ENCODE results near the gene CAPN15.

CAPN15 gene

DNA sequence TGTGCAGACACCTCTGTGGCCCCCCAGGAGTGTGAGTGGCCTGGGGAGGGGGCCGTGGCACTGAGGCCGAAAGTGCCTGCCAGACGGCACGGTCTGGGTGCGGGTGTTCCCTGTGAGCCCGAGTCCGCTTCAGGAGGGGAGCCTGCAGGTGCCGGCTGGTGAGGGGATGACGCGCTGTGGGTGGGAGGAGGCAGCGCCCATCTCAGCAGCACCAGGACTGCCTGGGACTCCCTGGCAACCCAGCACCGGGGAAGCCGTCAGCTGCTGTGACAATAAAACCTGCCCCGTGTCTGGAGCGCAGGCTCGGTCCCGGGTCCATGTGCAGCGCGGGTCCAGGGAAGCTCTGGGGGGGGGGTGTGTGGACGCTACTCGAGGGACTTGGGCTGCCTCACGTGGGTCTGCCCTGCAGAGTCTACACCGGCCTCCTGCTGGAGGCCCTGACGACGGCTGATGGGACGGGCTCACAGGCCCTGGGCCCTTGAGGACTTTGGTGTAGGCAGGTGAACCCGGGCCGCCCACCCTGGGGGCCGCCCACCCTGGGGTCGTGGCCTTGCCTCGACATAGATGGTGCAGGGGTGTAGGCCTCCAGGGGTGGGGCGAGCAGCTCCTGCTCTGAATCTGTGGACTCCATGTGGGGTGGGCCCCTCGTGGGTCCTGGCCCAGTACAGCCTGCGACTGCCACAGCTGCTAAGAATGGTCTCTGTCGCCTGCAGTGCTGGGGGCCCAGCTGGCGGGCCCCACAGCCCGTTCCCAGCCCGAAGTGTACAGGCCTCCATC is 56.5 kb downstream of the CAPN15 start:
- no peak for TF ChIP-seq POLR2A (IDR thresholded peaks at IDR 0.05; ENCODE audit: low read depth, low read length)
- FAIRE-seq (no peak), DNase-seq (ENCODE audit: insufficient read length, low spot score) (no peak)

DNA sequence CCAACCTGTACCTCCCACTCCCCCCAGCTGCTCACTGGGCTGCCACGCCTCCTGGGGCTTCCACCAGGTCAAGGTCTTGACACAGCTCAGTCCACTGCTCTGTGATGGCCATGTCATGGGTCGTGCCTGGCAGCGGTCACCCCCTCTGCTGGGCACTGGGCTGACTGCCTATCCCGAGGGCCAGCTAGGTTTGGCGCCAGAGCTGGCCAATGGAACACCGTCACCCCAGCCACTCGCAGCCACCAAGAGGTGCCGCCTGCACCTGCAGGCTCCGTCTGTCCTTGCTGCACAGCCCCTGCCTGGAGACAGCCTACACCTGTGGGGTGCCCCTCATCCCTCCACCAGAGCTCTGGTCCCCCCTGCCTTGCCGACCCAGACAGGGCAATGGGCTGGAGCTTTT is 57.8 kb downstream of the CAPN15 start:
- no peak for TF ChIP-seq POLR2A (IDR thresholded peaks at IDR 0.05; ENCODE audit: low read depth, low read length)
- FAIRE-seq (no peak), DNase-seq (ENCODE audit: insufficient read length, low spot score) (no peak)

DNA sequence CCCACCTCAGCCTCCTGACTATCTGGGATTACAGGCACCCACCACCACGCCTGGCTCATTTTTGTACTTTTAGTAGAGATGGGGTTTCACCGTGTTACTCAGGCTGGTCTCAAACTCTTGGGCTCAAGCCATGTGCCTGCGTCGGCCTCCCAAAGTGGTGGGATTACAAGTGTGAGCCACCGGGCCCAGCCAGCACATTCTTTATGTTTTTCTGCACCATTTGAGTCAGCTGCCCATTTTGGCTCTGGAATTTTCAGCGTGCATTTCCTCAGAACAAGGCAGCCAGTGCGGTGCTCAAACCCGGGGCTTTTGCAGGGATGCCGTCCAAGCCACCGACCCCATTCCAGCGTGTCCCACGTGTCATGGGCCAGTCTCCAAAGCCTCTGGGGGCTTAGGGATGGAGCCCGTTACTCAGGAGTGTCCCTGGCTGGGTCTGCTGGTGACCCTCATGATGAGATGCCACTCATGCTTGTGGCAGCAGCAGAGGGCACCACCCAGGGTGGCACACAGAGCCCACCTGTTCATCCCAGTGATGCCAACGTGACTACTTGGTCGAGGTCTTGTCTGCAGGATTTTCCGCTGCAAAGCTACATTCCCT is 58.6 kb downstream of the CAPN15 start:
- no peak for DNase-seq (ENCODE audit: insufficient read length, low spot score)
- peak; percentile 17; the same call in 1 of the 2 replicates for TF ChIP-seq POLR2A (IDR thresholded peaks at IDR 0.05; ENCODE audit: low read depth, low read length)
- no peak for FAIRE-seq

DNA sequence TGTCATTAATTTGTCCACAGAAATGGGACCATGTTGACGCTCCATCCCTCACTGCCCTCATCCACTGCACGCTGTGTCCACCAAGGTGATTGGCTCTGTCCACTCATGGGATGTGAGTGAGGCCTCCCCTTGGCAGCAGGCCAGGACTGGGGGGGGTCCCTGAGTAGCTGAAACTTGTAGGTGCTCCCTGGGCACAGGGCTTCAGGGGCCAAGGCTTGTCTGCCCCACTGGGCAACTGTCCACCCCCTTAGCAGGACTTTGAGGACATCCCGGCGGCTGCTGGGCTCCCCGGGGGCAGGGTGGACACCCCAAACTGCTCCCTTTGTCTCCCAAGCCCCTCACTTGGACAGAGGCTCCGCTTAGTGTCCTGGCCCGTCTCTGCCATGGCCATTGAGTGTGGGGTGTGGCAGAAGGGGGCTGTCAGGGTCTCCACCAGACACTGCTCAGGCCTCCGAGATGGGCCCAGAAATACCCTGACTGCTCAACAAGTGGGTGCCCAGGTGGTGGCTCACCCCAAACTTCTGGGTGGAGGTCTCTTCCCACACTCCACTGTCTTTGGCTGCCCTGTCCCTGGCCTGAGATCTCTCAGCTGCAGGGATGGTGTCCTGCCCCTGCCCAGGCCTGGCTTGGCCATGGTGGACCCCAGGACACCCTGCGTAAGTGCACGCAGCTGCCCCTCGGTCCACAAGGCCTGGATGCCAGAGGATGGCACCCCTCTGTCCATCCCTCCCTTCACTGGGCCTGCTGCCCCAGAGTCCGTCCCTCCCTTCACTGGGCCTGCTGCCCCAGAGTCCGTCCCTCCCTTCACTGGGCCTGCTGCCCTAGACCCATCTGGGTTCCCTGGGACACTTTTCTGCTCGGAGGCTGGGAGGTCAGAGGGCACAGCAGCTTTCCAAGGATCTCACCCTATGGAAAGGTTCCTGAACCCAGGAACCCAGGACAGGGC is 59.4 kb downstream of the CAPN15 start:
- TF ChIP-seq POLR2A (IDR thresholded peaks at IDR 0.05; ENCODE audit: low read depth, low read length), result peak; percentile 29; the same call in 1 of the 2 replicates
- no peak for FAIRE-seq
- no peak for DNase-seq (ENCODE audit: insufficient read length, low spot score)

DNA sequence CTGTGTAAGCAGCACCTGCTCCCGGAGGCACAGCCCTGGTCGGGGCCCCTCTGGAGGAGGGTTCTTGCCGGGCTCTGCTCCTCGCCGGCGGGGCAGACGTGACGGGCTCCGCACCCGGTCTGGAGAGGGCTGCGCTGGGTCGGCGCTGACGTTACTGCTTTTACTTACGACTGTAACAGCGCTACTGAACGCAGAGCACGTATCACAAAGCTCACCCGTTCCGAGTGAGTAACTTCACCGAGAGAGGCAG is 61.1 kb downstream of the CAPN15 start:
- TF ChIP-seq POLR2A (IDR thresholded peaks at IDR 0.05; ENCODE audit: low read depth, low read length), result peak; percentile 5; the same call in 1 of the 2 replicates
- FAIRE-seq (no peak), DNase-seq (ENCODE audit: insufficient read length, low spot score) (no peak)

DNA sequence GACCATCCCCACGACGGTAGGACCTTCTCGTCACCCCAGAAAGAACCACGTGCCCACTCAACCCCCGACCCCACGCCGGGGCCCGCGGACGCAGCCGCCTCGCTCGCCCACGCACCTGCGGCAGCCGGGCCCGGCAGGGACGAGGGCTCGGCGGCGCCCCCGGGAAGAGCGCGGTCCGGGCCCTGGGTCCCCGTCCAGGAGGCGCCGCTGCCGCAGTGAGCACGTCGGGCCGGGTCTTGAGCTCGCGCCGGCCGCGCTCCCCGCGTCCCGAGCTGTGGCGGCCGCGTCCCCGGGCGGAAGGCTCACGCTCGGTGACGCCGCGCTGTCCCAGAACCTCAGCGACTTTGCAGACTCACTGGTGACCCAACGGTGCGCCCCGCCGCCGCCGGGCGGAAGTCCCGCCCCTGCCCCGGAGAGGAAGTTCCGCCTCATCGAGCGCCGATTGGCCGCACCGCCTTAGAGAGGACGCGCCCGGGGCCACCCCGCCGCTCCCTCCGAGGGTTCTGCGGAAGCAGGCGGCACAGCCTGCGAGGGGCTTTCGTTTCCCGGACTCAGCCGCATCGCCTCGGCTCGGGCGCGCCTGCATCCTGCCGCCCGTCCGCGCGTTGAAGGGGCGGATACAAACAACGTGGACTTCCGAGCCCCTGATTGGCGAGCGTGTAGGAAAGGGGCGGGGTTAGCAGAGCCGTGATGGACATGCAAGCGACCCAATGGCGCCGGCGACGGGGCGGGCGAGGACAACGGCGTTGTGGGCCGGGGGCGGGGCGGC is 61.6 kb downstream of the CAPN15 start:
- DNase-seq (ENCODE audit: insufficient read length, low spot score) (peak; percentile 88), FAIRE-seq (no peak)
- peak; percentile 86 for TF ChIP-seq POLR2A (IDR thresholded peaks at IDR 0.05; ENCODE audit: low read depth, low read length)

DNA sequence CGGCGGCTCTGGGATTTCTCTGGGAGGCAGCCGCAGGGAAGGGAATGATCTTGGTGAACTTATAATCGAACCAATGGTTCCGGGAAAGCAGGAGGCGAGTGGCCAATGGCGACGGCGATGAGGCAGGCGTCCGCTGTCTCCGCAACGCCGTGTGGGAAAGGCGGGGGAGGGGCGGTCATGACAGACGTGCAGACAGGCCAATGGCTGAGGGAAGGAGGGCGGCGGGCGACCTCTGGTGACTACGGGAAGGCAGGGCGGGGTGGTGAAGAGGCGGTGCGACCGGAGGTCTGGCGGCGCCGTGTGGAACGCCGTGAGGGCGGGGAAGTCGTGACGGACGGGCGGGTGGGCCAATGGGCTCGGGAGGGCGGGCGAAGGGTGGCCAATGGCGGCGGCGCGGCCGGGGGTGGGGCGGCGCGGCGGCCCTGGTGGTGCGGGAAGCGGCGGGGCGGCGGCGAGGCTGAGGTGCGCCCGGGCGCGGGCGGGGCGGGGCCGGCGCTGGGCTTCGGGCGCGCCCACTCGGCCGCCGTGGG is 62.2 kb downstream of the CAPN15 start, which contains the start of gene RAB40C:
RAB40C (plus strand) TSS at position 409 of the 530 bp plus-strand sequence. CDS start 226 bp downstream, outside the sequence.
- DNase-seq (ENCODE audit: insufficient read length, low spot score) (peak; percentile 99), FAIRE-seq (no peak)

DNA sequence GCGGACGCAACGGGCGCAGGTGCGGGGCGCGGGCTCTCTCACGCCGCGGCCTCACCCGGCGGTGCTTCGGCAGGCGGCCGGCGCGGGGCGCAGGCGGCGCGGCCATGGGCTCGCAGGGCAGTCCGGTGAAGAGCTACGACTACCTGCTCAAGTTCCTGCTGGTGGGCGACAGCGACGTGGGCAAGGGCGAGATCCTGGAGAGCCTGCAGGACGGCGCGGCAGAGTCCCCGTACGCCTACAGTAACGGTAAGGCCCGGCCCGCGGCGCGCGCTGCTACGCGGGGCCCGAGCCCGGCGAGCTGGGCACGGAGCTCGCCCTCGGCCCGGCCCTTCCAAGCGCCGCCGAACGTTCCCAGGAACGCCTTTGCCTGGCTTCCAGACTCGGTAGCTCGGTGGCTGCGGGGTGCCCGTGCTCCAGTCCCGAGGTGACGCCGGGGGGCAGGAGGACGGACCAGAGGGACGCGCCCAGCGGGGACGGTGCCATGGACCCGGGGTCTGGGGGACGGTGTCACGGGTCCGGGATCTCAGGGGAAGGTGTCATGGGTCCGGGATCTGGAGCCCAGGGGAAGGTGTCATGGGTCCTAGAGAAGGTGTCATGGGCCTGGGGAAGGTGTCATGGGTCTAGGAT is 62.8 kb downstream of the CAPN15 start:
- peak; percentile 46; the same call in 1 of the 2 replicates for TF ChIP-seq POLR2A (IDR thresholded peaks at IDR 0.05; ENCODE audit: low read depth, low read length)
- no peak for FAIRE-seq
- DNase-seq (ENCODE audit: insufficient read length, low spot score), result no peak

More for the DNA sequence above, 62.2 kb downstream of the CAPN15 start, which contains the start of gene RAB40C:
- peak; percentile 52 for TF ChIP-seq POLR2A (IDR thresholded peaks at IDR 0.05; ENCODE audit: low read depth, low read length)

DNA sequence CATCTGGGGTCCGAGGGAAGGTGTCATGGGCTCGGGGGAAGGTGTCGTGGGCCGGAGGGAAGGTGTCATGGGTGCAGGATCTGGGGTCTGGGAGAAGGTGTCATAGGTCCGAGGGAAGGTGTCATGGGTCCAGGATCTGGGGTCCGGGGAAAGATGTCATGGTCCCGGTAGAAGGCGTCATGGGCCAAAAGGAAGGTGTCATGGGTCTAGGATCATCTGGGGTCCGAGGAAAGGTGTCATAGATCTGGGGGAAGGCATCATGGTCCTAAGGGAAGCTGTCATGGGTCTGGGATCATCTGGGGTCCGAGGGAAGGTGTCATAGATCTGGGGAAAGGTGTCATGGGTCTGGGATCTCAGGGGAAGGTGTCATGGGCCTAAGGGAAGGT is 63.3 kb downstream of the CAPN15 start:
- TF ChIP-seq POLR2A (IDR thresholded peaks at IDR 0.05; ENCODE audit: low read depth, low read length), result no peak
- no peak for DNase-seq (ENCODE audit: insufficient read length, low spot score)
- no peak for FAIRE-seq

DNA sequence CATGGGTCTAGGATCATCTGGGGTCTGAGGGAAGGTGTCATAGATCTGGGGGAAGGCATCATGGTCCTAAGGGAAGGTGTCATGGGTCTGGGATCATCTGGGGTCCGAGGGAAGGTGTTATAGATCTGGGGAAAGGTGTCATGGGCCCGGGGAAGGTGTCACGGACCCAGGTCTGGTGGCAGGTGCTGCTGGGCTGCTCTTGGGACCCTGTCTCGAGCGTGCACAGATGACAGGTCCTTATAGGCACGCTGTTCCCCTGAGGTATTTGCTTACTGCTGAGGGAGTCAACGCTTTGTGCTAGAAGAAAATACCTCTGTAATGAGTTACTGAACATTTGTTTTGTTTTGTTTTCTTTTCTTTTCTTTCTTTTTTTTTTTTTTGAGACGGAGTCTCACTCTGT is 63.7 kb downstream of the CAPN15 start:
- DNase-seq (ENCODE audit: insufficient read length, low spot score) (no peak), FAIRE-seq (no peak)

DNA sequence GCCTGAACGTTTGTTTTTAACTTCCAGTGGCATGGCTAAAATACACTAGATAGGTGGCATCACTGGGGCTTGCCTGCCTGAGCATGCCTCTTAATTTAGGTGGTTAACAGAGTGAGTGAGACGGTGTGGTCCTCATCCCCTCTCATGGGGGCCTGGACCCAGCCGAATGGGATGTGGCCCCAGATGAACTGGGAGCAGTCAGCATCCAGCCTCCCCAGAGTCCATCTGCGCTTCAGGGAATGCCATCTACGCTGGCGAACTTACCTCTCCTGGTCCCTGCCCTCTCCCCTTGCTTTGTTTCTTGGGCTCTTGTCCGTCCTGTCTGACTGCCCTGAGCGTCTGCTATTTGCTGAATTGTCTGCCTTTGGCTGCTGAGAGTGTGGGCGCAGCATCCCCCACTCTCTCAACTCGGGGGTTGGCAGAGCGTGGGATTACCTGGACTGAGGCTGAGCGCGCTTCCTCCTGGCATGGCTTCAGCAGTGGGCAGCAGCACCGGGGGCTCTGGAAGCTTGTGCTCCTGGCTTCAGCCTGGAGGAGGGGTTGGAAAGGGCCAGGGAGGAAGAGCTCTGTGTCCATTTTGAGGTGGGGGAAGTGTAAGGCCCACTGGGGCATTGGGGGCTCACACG is 64.5 kb downstream of the CAPN15 start:
- no peak for FAIRE-seq

More for the DNA sequence above, 63.7 kb downstream of the CAPN15 start:
- TF ChIP-seq POLR2A (IDR thresholded peaks at IDR 0.05; ENCODE audit: low read depth, low read length), result no peak

More for the DNA sequence above, 64.5 kb downstream of the CAPN15 start:
- TF ChIP-seq POLR2A (IDR thresholded peaks at IDR 0.05; ENCODE audit: low read depth, low read length), result no peak
- DNase-seq (ENCODE audit: insufficient read length, low spot score), result no peak
